ENCODE measurements around the gene SEMA3B.
"Not testable (repeated sequence)": the region's sequence is repeated elsewhere in the genome, so short reads cannot be mapped to it uniquely, and the experiment has no call there.

SEMA3B gene

GRCh38 chr3:50260027-50260941, 8.7 kb upstream of the SEMA3B start:
- DNase-seq: peak; percentile 91

- no peak for DNase-seq
Observed at GRCh38 chr3:50260942-50261441, 8.0 kb upstream of the SEMA3B start.

DNA sequence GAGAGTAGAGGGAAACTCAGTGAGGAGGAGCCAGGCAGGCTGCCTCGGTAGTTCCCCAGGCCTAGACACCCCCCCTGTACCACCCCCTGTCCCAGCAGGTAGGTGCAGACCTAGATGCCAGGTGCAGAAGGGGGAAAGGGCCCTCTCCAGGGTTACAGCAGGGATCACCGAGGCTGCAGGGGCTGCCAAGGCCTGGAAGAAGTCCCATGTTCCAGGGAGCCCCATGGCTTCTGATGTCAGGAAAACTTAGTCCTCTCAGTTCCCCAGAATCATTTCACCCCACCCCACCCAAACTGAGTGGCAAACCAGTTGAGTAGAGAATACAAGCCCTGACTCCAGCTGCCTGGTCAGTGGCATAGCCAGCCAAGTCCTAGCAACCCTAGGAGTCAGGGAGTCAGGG, 7.4 kb upstream of the SEMA3B start:
- no peak for DNase-seq

DNA sequence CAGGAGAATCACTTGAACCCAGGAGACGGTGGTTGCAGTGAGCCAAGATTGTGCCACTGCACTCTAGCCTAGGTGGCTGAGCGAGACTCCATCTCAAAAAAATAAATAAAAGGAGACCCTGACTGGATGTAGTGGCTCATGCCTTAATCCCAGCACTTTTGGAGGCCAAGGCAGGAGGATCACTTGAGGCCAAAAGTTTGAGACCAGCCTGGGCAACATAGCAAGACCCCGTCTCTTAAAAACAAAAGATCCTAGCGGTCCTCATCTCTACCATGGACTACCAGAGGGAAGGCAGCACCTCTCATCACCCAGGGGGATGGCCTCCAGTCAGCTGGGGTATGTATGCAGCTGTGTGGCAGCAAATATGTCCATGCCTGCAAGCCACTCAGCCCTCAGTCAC, 6.7 kb upstream of the SEMA3B start:
- DNase-seq: not testable (repeated sequence)

DNA sequence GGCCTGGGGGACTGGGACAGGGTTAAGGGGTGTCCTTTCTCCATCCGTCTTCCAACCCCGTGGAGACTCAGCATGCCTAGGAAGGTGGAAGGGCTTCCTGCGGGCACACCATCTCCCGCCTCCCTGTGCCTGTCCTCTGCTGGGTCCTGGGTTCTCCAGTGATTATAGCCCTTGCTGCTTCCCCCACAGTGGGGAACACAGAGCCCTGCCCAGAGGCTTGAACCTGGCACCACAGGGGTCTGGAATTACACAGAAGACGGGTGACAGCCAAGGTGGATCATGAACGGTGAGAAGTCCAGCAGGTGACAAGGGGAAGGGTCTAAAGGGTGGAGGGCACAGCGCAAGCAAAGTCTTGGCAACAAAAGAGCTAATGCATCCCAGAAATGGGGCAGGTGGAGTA, 6.2 kb upstream of the SEMA3B start:
- no peak for DNase-seq

DNA sequence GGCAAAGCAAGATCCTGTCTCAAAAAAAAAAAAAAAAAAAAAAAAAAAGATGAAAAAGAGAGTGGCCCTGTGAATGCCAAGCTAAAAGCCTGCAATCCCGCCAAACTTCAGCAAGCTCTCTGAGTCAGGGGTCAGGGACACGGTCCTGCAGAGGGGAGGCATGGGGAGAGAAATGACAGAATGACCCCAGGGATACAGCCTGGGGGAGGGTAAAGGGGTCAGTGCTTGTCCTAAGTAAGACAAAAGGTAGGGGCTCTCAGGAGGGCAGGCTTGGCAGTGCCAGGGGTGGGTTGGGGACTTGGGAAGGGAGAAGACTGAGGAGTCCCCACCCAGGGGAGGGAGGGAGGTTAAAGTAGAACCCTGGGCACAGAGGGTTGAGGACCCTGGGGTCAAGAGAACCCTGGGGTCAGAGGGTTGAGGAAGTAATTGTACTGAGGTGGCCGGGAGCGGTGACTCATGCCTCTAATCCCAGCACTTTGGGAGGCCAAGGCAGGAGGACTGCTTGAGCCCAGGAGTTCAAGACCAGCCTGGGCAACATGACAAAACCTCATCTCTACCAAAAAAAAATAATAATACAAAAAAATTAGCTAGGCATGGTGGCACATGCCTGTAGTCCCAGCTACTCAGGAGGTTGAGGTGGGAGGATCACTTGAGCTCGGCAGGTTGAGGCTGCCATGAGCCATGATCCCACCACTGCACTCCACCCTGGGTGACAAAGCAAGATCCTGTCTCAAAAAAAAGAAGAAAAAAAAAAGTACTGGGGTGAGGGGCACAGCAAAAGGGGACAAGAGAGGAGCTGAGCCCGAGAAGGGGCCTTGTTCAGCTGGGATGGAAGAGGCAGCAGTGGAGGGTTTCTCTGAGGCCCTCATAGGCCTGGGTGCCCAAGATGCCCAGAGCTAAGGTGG, 5.2 kb upstream of the SEMA3B start:
- DNase-seq: no peak

DNA sequence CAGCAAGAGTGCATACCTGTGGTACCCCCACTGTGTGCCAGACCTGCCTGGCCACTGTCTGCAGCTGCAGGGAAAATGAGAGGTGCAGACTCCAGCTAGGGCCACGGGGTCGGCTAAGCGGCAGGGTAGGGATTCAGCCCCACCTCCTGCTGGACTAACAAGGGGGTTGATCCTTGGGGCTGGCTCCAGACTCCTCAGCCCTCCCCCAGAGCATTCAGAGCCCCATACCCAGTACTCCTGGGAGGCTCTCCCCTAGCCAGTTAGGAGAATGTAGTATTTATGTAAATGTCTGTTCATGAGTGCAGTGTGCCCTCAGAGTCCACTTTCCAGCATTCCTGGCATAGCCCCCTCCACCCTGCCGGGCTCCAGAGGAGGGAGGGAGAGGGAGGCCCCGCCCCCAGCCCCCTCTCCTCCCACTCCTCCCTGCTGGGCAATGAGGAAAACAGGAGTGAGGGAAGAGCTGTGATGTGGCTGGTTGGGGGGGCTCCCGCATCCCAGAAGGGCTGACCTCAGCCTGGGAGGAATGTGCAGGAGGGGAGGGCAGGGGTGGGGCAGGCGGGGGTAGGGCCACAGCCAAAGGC, 4.5 kb upstream of the SEMA3B start:
- DNase-seq: no peak

GRCh38 chr3:50264964-50265485, 3.9 kb upstream of the SEMA3B start:
- no peak for DNase-seq

GRCh38 chr3:50265571-50265970, 3.4 kb upstream of the SEMA3B start:
- no peak for DNase-seq

DNA sequence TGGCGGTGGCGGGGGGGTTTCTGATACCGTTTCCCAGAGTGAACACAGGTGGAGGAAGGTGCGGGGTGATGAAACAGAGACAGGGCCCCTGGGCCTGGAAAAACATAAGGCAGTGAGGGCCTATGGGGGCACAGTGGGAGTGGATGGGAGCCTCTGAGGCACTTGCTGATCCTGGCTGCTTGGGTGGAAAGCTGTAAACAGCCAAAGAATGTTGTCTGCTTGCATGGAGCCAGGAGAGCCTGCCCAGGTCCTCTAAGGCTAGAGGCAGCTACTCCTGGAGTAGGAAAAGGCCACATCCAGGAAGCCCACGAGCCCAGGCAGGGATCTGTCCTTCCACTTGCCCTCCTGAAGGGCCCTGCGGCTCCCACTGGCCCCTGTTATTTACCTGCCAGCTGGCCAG, 2.9 kb upstream of the SEMA3B start:
- DNase-seq: no peak

GRCh38 chr3:50266836-50267235, 2.1 kb upstream of the SEMA3B start:
- no peak for DNase-seq

DNA sequence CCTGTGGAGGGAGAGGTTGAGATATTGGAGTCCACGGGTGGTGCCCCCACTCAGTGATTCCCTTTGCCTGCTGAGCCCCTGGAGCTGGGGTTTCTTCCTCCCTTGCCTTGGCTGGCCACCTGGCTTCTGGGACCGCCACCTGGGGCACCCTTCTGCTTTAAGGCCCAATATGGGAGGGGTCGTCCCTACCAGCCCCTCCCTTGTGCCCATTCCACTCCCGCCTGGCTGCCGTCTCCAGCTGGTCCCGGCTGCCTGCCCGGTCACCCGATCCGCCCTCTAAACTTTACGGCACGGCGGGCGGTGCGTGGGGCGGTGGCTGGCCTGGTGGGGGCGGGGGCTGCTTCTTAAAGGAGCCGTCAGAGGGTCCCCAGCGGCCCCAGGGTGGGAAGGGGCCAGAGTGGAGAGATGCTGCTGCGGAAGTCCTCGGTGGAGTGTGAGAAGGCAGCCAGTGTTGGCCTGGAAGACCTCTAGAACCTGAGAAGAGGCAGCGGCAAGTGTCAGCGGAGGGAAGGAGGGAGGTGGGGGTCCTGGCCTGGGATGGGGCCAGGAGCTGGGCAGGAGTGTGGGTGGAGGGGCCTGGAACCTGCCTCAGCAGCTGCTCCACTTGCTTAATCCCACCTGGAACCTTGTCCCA, 1.6 kb upstream of the SEMA3B start:
- no peak for DNase-seq

- no peak for DNase-seq
Observed at GRCh38 chr3:50268276-50268675, 671 bp upstream of the SEMA3B start.

- DNase-seq: no peak
Observed at GRCh38 chr3:50269460-50269859, 513 bp downstream of the SEMA3B start.

- DNase-seq: no peak
Observed at GRCh38 chr3:50269977-50270413, 1.0 kb downstream of the SEMA3B start.

DNA sequence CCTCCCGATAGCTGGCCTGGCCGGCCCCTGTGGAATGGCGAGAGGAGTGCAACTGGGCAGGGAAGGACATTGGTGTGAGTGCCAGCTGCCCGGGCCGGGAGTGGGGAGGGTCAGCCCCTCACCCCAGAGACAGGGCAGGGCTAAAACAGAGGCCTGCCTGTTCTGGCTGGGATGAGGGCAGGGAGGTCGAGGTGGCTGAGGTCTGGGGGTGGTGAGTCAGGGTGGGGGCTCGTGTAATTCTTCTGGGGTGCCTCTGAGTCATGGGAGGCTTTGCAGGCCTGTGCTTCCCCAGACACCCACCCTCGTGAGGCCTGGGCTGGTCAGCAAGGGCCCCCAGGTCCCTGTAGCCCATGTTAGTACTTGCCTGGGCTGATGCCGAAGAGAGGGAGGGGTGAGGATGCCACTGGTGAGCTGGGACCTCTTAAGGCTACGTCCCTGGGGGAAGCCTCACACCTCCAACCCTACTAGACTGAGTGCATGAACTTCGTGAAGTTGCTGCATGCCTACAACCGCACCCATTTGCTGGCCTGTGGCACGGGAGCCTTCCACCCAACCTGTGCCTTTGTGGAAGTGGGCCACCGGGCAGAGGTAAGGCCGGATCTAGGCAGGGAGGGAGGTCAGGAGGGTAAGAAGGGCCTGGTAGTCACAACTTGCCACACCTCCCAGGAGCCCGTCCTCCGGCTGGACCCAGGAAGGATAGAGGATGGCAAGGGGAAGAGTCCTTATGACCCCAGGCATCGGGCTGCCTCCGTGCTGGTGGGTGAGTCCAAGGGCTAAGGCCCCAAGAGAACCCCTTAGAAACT, 1.7 kb downstream of the SEMA3B start:
- no peak for DNase-seq

GRCh38 chr3:50271314-50271936, 2.5 kb downstream of the SEMA3B start:
- no peak for DNase-seq

DNA sequence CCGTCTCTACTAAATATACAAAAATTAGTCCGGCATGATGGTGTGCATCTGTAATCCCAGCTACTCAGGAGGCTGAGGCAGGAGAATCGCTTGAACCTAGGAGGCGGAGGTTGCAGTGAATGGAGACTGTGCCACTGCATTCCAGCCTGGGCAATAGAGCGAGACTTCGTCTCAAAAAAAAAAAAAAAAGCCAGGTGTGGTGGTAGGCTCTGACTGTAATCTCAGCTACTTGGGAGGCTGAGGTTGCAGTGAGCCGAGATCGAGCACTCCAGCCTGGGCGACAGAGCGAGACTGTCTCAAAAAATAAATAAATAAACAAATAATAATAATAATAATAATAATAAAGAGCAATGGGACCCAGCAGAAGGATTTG, 3.6 kb downstream of the SEMA3B start:
- not testable (repeated sequence) for DNase-seq

DNA sequence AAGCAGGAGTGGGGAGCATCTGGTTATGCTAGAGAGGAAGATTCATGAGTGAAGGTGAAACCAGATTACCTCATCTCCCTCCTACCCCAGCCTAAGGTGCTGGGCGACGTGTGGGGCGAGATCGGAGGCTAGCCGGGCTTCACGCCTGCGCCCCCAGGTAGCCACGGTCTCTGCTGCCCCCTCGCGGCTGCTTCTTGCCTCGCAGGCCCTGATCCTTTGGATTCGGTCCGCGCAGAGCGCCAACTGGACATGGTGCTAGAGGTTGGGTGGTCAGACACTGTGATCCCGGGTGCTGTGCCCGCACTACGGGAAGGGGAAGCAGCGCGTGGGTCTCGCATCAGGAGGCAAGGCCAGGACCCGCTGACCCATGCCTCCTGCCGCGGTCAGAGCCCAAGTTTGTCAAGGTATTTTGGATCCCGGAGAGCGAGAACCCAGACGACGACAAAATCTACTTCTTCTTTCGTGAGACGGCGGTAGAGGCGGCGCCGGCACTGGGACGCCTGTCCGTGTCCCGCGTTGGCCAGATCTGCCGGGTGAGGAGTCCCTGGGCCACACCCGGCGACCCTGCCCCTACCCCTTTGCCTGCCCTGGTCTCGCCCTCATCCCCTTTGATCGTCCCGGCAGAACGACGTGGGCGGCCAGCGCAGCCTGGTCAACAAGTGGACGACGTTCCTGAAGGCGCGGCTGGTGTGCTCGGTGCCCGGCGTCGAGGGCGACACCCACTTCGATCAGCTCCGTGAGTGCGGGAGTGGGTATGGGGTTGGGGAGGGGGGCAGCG, 4.2 kb downstream of the SEMA3B start:
- DNase-seq: peak; percentile 92

DNA sequence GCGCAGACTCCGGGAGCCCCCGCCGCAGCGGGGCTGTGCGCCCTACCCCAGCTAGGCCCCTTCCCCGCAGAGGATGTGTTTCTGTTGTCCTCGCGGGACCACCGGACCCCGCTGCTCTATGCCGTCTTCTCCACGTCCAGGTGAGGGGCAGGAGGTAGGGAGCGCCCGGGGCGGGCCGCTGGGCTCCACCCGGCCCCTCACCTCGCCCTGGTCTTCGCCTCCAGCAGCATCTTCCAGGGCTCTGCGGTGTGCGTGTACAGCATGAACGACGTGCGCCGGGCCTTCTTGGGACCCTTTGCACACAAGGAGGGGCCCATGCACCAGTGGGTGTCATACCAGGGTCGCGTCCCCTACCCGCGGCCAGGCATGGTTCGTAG, 4.7 kb downstream of the SEMA3B start:
- DNase-seq: no peak

Data from activated CD4-positive, alpha-beta T cell treated with anti-CD3 and anti-CD28 coated beads, Interleukin-10, Interleukin-2, amounts not matched to agents 100 ng/mL and 50 ng/mL, durations not matched to agents 16 hours and 8 hours (primary cell).